Natural killer cell (primary cell): ENCODE results near the gene PPRC1. TPM values are rescaled to one million over a fixed set of nuclear protein-coding genes. Genes with fewer than 3 reads are reported as not detected.

ENCODE experiments used
- ATAC-seq, 3 donors: fragments of 150-1000 bp in 2 of 3; fragments of 200-7000 bp in 1 of 3; cut with Tn5 transposase; 1 replicate in 1 of 3; 2 replicates in 2 of 3; pipeline ENCODE4 v1.10.0; 2021; ENCODE audit warnings: mild to moderate bottlenecking in 2 of 3, moderate library complexity in 2 of 3
- DNase-seq, 2 donors: peaks; one replicate each; pipeline versions ENCODE4 v3.0.0 to v3.0.0-alpha.2; 2013 to 2021; ENCODE audit warnings: mixed read lengths in 1 of 2
- H3K27ac ChIP-seq: one replicate; pipeline ENCODE4 v1.5.1; 2013; ENCODE audit warnings: mild to moderate bottlenecking, low read length
- H3K27me3 ChIP-seq: one replicate; pipeline ENCODE4 v1.6.1; 2013; ENCODE audit warnings: low read length; ENCODE audit not compliant: control insufficient read depth, insufficient read depth
- H3K36me3 ChIP-seq: one replicate; pipeline ENCODE4 v1.6.1; 2013; ENCODE audit warnings: low read length; ENCODE audit not compliant: control insufficient read depth, insufficient read depth
- H3K4me1 ChIP-seq: one replicate; pipeline ENCODE4 v1.6.1; 2013; ENCODE audit warnings: low read length; ENCODE audit not compliant: control insufficient read depth, insufficient read depth
- H3K4me3 ChIP-seq: one replicate; pipeline ENCODE4 v1.5.1; 2013; ENCODE audit warnings: low read length
- H3K9me3 ChIP-seq: one replicate; pipeline ENCODE4 v1.6.1; 2013; ENCODE audit warnings: low read length; ENCODE audit not compliant: control insufficient read depth, insufficient read depth
- H3K27ac Mint-ChIP-seq, 2 donors: one replicate each; pipeline ENCODE4 v1.8.0; 2022; ENCODE audit warnings: mild to moderate bottlenecking in 2 of 2, mixed read lengths in 2 of 2, moderate library complexity in 1 of 2
- H3K27me3 Mint-ChIP-seq, 2 donors: one replicate each; pipeline ENCODE4 v1.8.0; 2022; ENCODE audit warnings: low read depth in 2 of 2, mixed read lengths in 2 of 2
- H3K36me3 Mint-ChIP-seq: one replicate; pipeline ENCODE4 v1.8.0; 2022; ENCODE audit warnings: mixed read lengths
- H3K4me1 Mint-ChIP-seq, 2 donors: one replicate each; pipeline ENCODE4 v1.8.0; 2022; ENCODE audit warnings: mixed read lengths in 2 of 2
- H3K4me3 Mint-ChIP-seq: one replicate; pipeline ENCODE4 v1.8.0; 2022; ENCODE audit warnings: mild to moderate bottlenecking, moderate library complexity, mixed read lengths
- H3K9me3 Mint-ChIP-seq, 2 donors: one replicate each; pipeline ENCODE4 v1.8.0; 2022; ENCODE audit warnings: mixed read lengths in 2 of 2
- WGBS: methylation state at CpG from one replicate; pipeline ENCODE4 v1.1.7; 2013; ENCODE audit warnings: missing lambda C conversion rate; ENCODE audit not compliant: insufficient coverage; 5-methylcytosine and 5-hydroxymethylcytosine counted together
- intact Hi-C: fragments of 100-400 bp; cut with micrococcal nuclease; formaldehyde crosslinking; loops from one replicate; pipeline ENCODE4 v1.14.2; 2022
- total RNA-seq, 4 donors: library from RNA; stranded (reverse); fragments of 120-200 nt in 1 of 4; gene quantifications; one replicate each; pipeline versions ENCODE4 v1.2.3 to v1.2.4, GENCODE V29; 2013 to 2022
- TF ChIP-seq, protein P1 (sequence below): fragments of 200-600 bp; IDR thresholded peaks from one replicate; pipeline ENCODE4 v1.8.0; 2022; ENCODE audit warnings: antibody characterized with exemption

Gene PPRC1
- total RNA-seq, 3 donors from 2014 or later (not counting 1 experiment from before 2014, with no cell fraction given) = 29.1 to 48.0 (median 37.7) TPM

- ATAC-seq (no peak), DNase-seq (no peak)
- no peak overlapping the region for H3K27ac ChIP-seq
- Mint-ChIP-seq H3K9me3 (no peaks in the 10 kb centered on the region), H3K4me1 (peaks cover 33 to 37% of the 10 kb centered on the region in 2 donors), H3K27me3 (no peaks in the 10 kb centered on the region), H3K4me3 (no peak overlapping the region), H3K27ac (peak overlapping the region in 1 of 2 donors; percentile 93), H3K36me3 (no peaks in the 10 kb centered on the region)
- H3K27me3 ChIP-seq = no peaks in the 10 kb centered on the region
- no peak overlapping the region for H3K4me3 ChIP-seq
- intact Hi-C loops = loop anchor here (1.0 kb wide), 5 partner anchors 11 to 371 kb away; partner anchors contain the start of genes ACTR1A, CUEDC2, LDB1 and NOLC1
- no peaks in the 10 kb centered on the region for H3K36me3 ChIP-seq
- H3K9me3 ChIP-seq = no peaks in the 10 kb centered on the region
- 83% methylated on average over 3 of the region's 8 CpGs for WGBS
- H3K4me1 ChIP-seq = peaks cover 27% of the 10 kb centered on the region
- TF ChIP-seq, protein P1, sequence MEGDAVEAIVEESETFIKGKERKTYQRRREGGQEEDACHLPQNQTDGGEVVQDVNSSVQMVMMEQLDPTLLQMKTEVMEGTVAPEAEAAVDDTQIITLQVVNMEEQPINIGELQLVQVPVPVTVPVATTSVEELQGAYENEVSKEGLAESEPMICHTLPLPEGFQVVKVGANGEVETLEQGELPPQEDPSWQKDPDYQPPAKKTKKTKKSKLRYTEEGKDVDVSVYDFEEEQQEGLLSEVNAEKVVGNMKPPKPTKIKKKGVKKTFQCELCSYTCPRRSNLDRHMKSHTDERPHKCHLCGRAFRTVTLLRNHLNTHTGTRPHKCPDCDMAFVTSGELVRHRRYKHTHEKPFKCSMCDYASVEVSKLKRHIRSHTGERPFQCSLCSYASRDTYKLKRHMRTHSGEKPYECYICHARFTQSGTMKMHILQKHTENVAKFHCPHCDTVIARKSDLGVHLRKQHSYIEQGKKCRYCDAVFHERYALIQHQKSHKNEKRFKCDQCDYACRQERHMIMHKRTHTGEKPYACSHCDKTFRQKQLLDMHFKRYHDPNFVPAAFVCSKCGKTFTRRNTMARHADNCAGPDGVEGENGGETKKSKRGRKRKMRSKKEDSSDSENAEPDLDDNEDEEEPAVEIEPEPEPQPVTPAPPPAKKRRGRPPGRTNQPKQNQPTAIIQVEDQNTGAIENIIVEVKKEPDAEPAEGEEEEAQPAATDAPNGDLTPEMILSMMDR = no peak
Observed at GRCh38 chr10:102131286-102132170, 1.3 kb upstream of the PPRC1 start.

DNA sequence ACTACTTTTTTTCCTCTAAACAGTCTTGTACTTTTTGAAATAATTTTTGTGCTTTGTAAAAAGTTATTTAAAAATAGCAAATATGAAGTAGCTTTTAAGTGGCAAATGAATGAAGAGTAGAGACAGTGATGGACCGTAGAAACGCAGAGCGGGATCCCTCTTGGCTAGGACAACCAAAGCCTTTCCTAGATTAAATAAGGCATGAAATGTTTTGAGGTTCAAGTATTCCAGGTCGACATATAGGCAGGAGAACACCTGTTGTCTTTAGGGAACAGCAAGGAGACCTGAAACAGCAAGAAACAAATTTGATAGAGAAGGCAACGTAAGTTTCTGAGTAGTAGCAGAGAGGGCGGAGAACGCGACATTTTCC, 662 bp upstream of the PPRC1 start:
- no peaks in the 10 kb centered on the region for H3K9me3 Mint-ChIP-seq
- peak overlapping the region; percentile 93 to 97 for H3K27ac Mint-ChIP-seq
- 34% methylated on average over 8 of the region's 8 CpGs for WGBS

GRCh38 chr10:102133373-102134195, 744 bp downstream of the PPRC1 start:
- Mint-ChIP-seq H3K4me1 (peaks cover 33 to 37% of the 10 kb centered on the region in 2 donors), H3K36me3 (no peaks in the 10 kb centered on the region), H3K4me3 (peak overlapping the region; percentile 98), H3K27ac (peak overlapping the region; percentile 93 to 97), H3K27me3 (no peaks in the 10 kb centered on the region), H3K9me3 (no peaks in the 10 kb centered on the region)
- Histone ChIP-seq H3K27me3 (no peaks in the 10 kb centered on the region), H3K4me1 (peaks cover 27% of the 10 kb centered on the region), H3K27ac (peak overlapping the region; percentile 86), H3K4me3 (peak overlapping the region; percentile 96), H3K36me3 (peaks cover 9% of the 10 kb centered on the region), H3K9me3 (no peaks in the 10 kb centered on the region)
- peak; percentile 20 to 51 for DNase-seq
- TF ChIP-seq, protein P1 = no peak
- ATAC-seq = no peak
- WGBS = under 1% methylated on average over 48 of the region's 48 CpGs
- intact Hi-C loops = no loop called here

More for the DNA sequence above, 662 bp upstream of the PPRC1 start:
- H3K4me1 Mint-ChIP-seq = peaks cover 33 to 37% of the 10 kb centered on the region in 2 donors
- ATAC-seq = no peak
- intact Hi-C loops = loop anchor here (1.0 kb wide), 5 partner anchors 12 to 370 kb away; partner anchors contain the start of genes ACTR1A, CUEDC2, LDB1 and NOLC1
- TF ChIP-seq, protein P1 = no peak
- Histone ChIP-seq H3K27ac (peak overlapping the region; percentile 86), H3K36me3 (no peaks in the 10 kb centered on the region), H3K27me3 (no peaks in the 10 kb centered on the region), H3K4me1 (peaks cover 27% of the 10 kb centered on the region), H3K9me3 (no peaks in the 10 kb centered on the region), H3K4me3 (peak overlapping the region; percentile 96)
- H3K27me3 Mint-ChIP-seq = no peaks in the 10 kb centered on the region
- DNase-seq = no peak
- H3K36me3 Mint-ChIP-seq = no peaks in the 10 kb centered on the region
- H3K4me3 Mint-ChIP-seq = peak overlapping the region; percentile 98
